G401 (cell line): ENCODE measurements around the gene C16orf92. TPM values are rescaled to one million over a fixed set of nuclear protein-coding genes. Genes with fewer than 3 reads are reported as not detected.

Source experiments
- DNase-seq: peaks from one replicate; pipeline ENCODE4 v3.0.0-alpha.2; 2015; ENCODE audit warnings: low spot score
- in situ Hi-C: cut with HindIII; loops from 2 replicates; pipeline ENCODE4 v1.10.0; 2016; ENCODE audit warnings: low sequenced_read_pairs, mixed read lengths
- total RNA-seq: library from RNA; depleted of rRNA; stranded (reverse); fragments of >200 nt; shearing (Covaris generic); gene quantifications from 2 replicates; pipeline ENCODE4 v1.2.3, GENCODE V29; 2014

C16orf92 gene
- total RNA-seq, 1 experiment from 2014 or later, result not detected

GRCh38 chr16:29987371-29988085 lies 35.5 kb upstream of the C16orf92 start:
- DNase-seq, result no peak
- in situ Hi-C loops, result no loop called here

- in situ Hi-C loops, result no loop called here
Measured at GRCh38 chr16:29988346-29989075, 34.5 kb upstream of the C16orf92 start.

GRCh38 chr16:29989111-29989858 lies 33.7 kb upstream of the C16orf92 start:
- in situ Hi-C loops, result no loop called here
- no peak for DNase-seq

More at GRCh38 chr16:29988346-29989075, 34.5 kb upstream of the C16orf92 start:
- DNase-seq, result no peak

GRCh38 chr16:29990034-29990433 lies 33.0 kb upstream of the C16orf92 start:
- in situ Hi-C loops, result no loop called here

GRCh38 chr16:29990883-29991570 lies 32.0 kb upstream of the C16orf92 start:
- DNase-seq, result no peak
- in situ Hi-C loops, result no loop called here

More at GRCh38 chr16:29990034-29990433, 33.0 kb upstream of the C16orf92 start:
- DNase-seq, result no peak

GRCh38 chr16:29991571-29991904 lies 31.5 kb upstream of the C16orf92 start:
- DNase-seq, result no peak
- in situ Hi-C loops, result no loop called here

GRCh38 chr16:29992344-29992967 lies 30.5 kb upstream of the C16orf92 start:
- DNase-seq, result no peak
- in situ Hi-C loops, result no loop called here

- in situ Hi-C loops, result no loop called here
- no peak for DNase-seq
Measured at GRCh38 chr16:29993191-29993902, 29.7 kb upstream of the C16orf92 start.

GRCh38 chr16:29993903-29994599 lies 28.9 kb upstream of the C16orf92 start:
- in situ Hi-C loops, result no loop called here
- DNase-seq, result no peak

GRCh38 chr16:29994600-29995323 lies 28.2 kb upstream of the C16orf92 start:
- no peak for DNase-seq
- in situ Hi-C loops, result no loop called here

- DNase-seq, result peak; percentile 84
- in situ Hi-C loops, result no loop called here
Measured at GRCh38 chr16:29995324-29995910, 27.6 kb upstream of the C16orf92 start, which contains the start of gene HIRIP3. Gene HIRIP3, minus strand, starts transcription at chr16:29995617. Its CDS starts 12 bp downstream, at chr16:29995605.

- DNase-seq, result peak; percentile 97
- in situ Hi-C loops, result no loop called here
Measured at GRCh38 chr16:29995911-29996765, 26.9 kb upstream of the C16orf92 start, which contains the start of gene INO80E. Gene INO80E, plus strand, starts transcription at chr16:29996241. Its CDS starts 70 bp downstream, at chr16:29996311.

- in situ Hi-C loops, result no loop called here
- DNase-seq, result no peak
Measured at GRCh38 chr16:29996766-29997250, 26.2 kb upstream of the C16orf92 start.

- in situ Hi-C loops, result no loop called here
- no peak for DNase-seq
Measured at GRCh38 chr16:29999605-30000004, 23.4 kb upstream of the C16orf92 start.

- in situ Hi-C loops, result no loop called here
- no peak for DNase-seq
Measured at GRCh38 chr16:30000735-30001631, 22.0 kb upstream of the C16orf92 start.
